Neural progenitor cell (in vitro differentiated cells): Measurements from ENCODE around the gene SCAMP1. TPM values are rescaled to one million over a fixed set of nuclear protein-coding genes. Genes with fewer than 3 reads are reported as not detected.

ENCODE experiments used
- DNase-seq: peaks from one replicate; pipeline ENCODE4 v3.0.0-alpha.2; 2016; ENCODE audit warnings: low spot score
- H2AFZ ChIP-seq: fragments of 200-600 bp; sonication (generic); replicated peaks from 2 replicates; pipeline ENCODE4 v1.6.1; 2016; ENCODE audit warnings: antibody characterized with exemption
- H3F3A ChIP-seq: fragments of 200-600 bp; sonication (generic); 2 replicates; pipeline ENCODE4 v1.6.1; 2016; ENCODE audit warnings: antibody characterized with exemption, low read depth
- H3K27ac ChIP-seq: fragments of 200-600 bp; sonication (generic); 2 replicates; pipeline ENCODE4 v1.5.1; 2016; ENCODE audit warnings: mild to moderate bottlenecking
- H3K27me3 ChIP-seq: fragments of 200-600 bp; sonication (generic); 2 replicates; pipeline ENCODE4 v1.6.1; 2016; ENCODE audit warnings: mild to moderate bottlenecking, moderate library complexity
- H3K36me3 ChIP-seq: fragments of 200-600 bp; sonication (generic); 2 replicates; pipeline ENCODE4 v1.5.1; 2016
- H3K4me1 ChIP-seq: fragments of 200-600 bp; sonication (generic); 2 replicates; pipeline ENCODE4 v1.6.1; 2016; ENCODE audit warnings: mixed run types
- H3K4me2 ChIP-seq: fragments of 200-600 bp; sonication (generic); 2 replicates; pipeline ENCODE4 v1.6.1; 2016
- H3K4me3 ChIP-seq: fragments of 200-600 bp; sonication (generic); 2 replicates; pipeline ENCODE4 v1.5.1; 2016
- H3K79me2 ChIP-seq: fragments of 200-600 bp; sonication (generic); 2 replicates; pipeline ENCODE4 v1.6.1; 2016; ENCODE audit warnings: low read depth
- H3K9ac ChIP-seq: fragments of 200-600 bp; sonication (generic); 2 replicates; pipeline ENCODE4 v1.6.1; 2016
- H3K9me3 ChIP-seq: fragments of 200-600 bp; sonication (generic); 2 replicates; pipeline ENCODE4 v1.5.1; 2016; ENCODE audit warnings: low read depth
- H4K20me1 ChIP-seq: fragments of 200-600 bp; sonication (generic); 2 replicates; pipeline ENCODE4 v1.6.1; 2016; ENCODE audit warnings: low read depth
- H3K27ac Mint-ChIP-seq: 3 replicates; pipeline ENCODE4 v1.8.0; 2021; ENCODE audit warnings: mixed read lengths
- H3K27me3 Mint-ChIP-seq: 2 replicates; pipeline ENCODE4 v1.8.0; 2022; ENCODE audit warnings: low read depth, mild to moderate bottlenecking, inconsistent platforms, moderate library complexity, mixed read lengths; ENCODE audit not compliant: insufficient read depth
- H3K36me3 Mint-ChIP-seq: 3 replicates; pipeline ENCODE4 v1.8.0; 2021; ENCODE audit warnings: mixed read lengths
- H3K4me1 Mint-ChIP-seq: 3 replicates; pipeline ENCODE4 v1.8.0; 2021; ENCODE audit warnings: mixed read lengths
- H3K4me3 Mint-ChIP-seq: 3 replicates; pipeline ENCODE4 v1.8.0; 2021; ENCODE audit warnings: mild to moderate bottlenecking, moderate library complexity, mixed read lengths
- H3K9me3 Mint-ChIP-seq: 3 replicates; pipeline ENCODE4 v1.8.0; 2020; ENCODE audit warnings: mixed read lengths
- EZH2 ChIP-seq: fragments of 200-600 bp; sonication (generic); IDR thresholded peaks from 2 replicates; pipeline ENCODE4 v1.6.1; 2017; ENCODE audit warnings: antibody characterized with exemption, mild to moderate bottlenecking, moderate library complexity
- EZH2phosphoT487 ChIP-seq: fragments of 200-600 bp; sonication (generic); IDR thresholded peaks from 2 replicates; pipeline ENCODE4 v1.6.1; 2017; ENCODE audit warnings: antibody characterized with exemption
- total RNA-seq: library from RNA; depleted of rRNA; stranded (reverse); fragments of >200 nt; gene quantifications from 2 replicates; pipeline ENCODE4 v1.2.3, GENCODE V29; 2015; ENCODE audit warnings: low replicate concordance
- TF ChIP-seq, protein P1 (sequence below): fragments of 200-600 bp; sonication (generic); IDR thresholded peaks from 2 replicates; pipeline ENCODE4 v1.5.1; 2017; ENCODE audit warnings: antibody characterized with exemption, mild to moderate bottlenecking

The SCAMP1 gene
- total RNA-seq, 1 donor from 2014 or later: 110 TPM

DNA sequence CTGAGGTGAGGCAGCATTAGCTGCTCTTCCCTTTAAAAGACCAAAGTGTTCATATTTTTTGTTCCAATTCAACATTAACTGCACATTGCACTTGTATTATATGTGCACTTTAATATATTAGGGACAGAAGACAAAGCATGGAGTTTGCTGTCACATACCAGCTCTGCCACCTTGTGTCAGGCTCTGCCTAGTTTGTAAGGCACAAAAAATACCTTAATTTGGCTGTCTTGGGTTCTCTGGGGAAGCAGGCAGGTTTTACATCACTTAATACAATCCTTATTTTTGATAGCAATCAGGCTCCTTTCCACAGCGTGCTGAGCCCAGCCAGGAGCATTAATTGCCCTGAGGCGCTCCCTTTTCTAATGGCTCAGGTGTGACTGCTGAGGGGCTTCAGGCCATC is 131.8 kb downstream of the SCAMP1 start:
- TF ChIP-seq, protein P1, sequence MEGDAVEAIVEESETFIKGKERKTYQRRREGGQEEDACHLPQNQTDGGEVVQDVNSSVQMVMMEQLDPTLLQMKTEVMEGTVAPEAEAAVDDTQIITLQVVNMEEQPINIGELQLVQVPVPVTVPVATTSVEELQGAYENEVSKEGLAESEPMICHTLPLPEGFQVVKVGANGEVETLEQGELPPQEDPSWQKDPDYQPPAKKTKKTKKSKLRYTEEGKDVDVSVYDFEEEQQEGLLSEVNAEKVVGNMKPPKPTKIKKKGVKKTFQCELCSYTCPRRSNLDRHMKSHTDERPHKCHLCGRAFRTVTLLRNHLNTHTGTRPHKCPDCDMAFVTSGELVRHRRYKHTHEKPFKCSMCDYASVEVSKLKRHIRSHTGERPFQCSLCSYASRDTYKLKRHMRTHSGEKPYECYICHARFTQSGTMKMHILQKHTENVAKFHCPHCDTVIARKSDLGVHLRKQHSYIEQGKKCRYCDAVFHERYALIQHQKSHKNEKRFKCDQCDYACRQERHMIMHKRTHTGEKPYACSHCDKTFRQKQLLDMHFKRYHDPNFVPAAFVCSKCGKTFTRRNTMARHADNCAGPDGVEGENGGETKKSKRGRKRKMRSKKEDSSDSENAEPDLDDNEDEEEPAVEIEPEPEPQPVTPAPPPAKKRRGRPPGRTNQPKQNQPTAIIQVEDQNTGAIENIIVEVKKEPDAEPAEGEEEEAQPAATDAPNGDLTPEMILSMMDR: no peak
- TF ChIP-seq EZH2phosphoT487: no peak
- no peak for TF ChIP-seq EZH2
- no peak overlapping the region for H3K9ac ChIP-seq
- no peaks in the 10 kb centered on the region for H4K20me1 ChIP-seq
- peaks cover 20% of the 10 kb centered on the region for H3K4me1 ChIP-seq
- H3K27ac ChIP-seq: no peak overlapping the region
- no peak overlapping the region for H3K4me2 ChIP-seq
- no peak for DNase-seq
- peaks cover 4% of the 10 kb centered on the region for H3K27me3 Mint-ChIP-seq
- peaks cover 2% of the 10 kb centered on the region for H3K9me3 Mint-ChIP-seq
- peaks cover 23% of the 10 kb centered on the region for H3K4me1 Mint-ChIP-seq
- no peaks in the 10 kb centered on the region for H3K9me3 ChIP-seq
- H3K4me3 Mint-ChIP-seq: no peak overlapping the region
- H3K36me3 ChIP-seq: no peaks in the 10 kb centered on the region
- no peaks in the 10 kb centered on the region for H3F3A ChIP-seq
- peaks cover 7% of the 10 kb centered on the region for H3K79me2 ChIP-seq
- no peak overlapping the region for H3K4me3 ChIP-seq
- H3K27ac Mint-ChIP-seq: peak overlapping the region; percentile 21
- H3K36me3 Mint-ChIP-seq: peaks cover 35% of the 10 kb centered on the region
- H2AFZ ChIP-seq: no peak overlapping the region
- no peaks in the 10 kb centered on the region for H3K27me3 ChIP-seq

DNA sequence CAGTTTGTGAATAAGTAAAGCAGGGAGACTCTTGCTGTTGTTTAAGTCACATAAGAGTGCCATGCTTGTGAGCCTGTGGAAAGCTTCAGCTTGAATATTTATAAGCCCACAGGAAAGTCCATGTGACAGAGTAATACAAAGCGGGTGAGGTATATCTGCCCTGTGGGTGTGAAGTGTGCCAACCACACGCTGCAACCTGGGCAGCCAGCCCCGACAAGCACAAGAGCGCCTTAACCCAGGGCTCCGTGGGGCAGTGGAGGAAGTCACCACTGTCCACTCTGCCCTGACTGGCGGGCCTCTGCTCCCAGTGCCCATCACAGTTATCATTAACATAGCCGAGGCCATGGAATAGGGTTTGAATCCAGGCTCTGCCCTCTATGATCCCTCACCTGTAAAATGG is 132.2 kb downstream of the SCAMP1 start:
- peaks cover 2% of the 10 kb centered on the region for H3K9me3 Mint-ChIP-seq
- peaks cover 22% of the 10 kb centered on the region for H3K4me1 Mint-ChIP-seq
- DNase-seq: no peak
- no peaks in the 10 kb centered on the region for H4K20me1 ChIP-seq
- H3F3A ChIP-seq: no peaks in the 10 kb centered on the region
- H3K4me2 ChIP-seq: no peak overlapping the region
- peaks cover 7% of the 10 kb centered on the region for H3K79me2 ChIP-seq
- H3K27me3 Mint-ChIP-seq: peaks cover 4% of the 10 kb centered on the region
- H3K4me3 ChIP-seq: no peak overlapping the region
- no peak overlapping the region for H3K27ac Mint-ChIP-seq
- no peak overlapping the region for H3K9ac ChIP-seq
- H3K27ac ChIP-seq: no peak overlapping the region
- no peaks in the 10 kb centered on the region for H3K36me3 ChIP-seq
- H3K27me3 ChIP-seq: no peaks in the 10 kb centered on the region
- H3K36me3 Mint-ChIP-seq: peaks cover 33% of the 10 kb centered on the region
- H3K4me3 Mint-ChIP-seq: no peak overlapping the region
- H3K4me1 ChIP-seq: peaks cover 20% of the 10 kb centered on the region
- no peaks in the 10 kb centered on the region for H3K9me3 ChIP-seq
- TF ChIP-seq, protein P1: no peak
- TF ChIP-seq EZH2: no peak
- no peak for TF ChIP-seq EZH2phosphoT487
- H2AFZ ChIP-seq: no peak overlapping the region

DNA sequence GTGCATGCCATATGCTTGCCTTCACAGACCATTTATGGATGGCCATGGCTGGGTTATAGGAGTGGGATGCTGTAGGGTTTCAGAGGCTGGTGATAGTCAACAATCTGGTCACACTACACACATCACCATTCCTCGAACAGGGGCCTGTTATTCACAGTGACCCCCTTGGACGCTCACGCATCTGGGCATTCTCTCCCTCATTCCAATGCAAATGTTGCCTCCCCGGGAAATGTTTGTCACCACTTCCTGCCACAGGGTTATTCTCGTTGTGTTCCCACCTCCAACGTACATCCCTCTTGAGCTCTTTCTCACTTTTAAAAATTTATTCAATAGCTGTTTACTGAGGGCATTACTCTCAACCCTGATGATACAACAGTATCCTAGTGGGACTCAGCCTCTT is 135.4 kb downstream of the SCAMP1 start:
- H3F3A ChIP-seq: no peaks in the 10 kb centered on the region
- no peaks in the 10 kb centered on the region for H3K27me3 ChIP-seq
- Mint-ChIP-seq H3K27me3 (peaks cover 2% of the 10 kb centered on the region), H3K9me3 (no peaks in the 10 kb centered on the region), H3K36me3 (peaks cover 12% of the 10 kb centered on the region), H3K4me1 (peaks cover 15% of the 10 kb centered on the region), H3K27ac (no peak overlapping the region), H3K4me3 (no peak overlapping the region)
- H3K4me2 ChIP-seq: peak overlapping the region; percentile 42
- H3K4me1 ChIP-seq: peaks cover 26% of the 10 kb centered on the region
- no peaks in the 10 kb centered on the region for H4K20me1 ChIP-seq
- no peak for DNase-seq
- H3K9ac ChIP-seq: no peak overlapping the region
- H2AFZ ChIP-seq: no peak overlapping the region
- H3K27ac ChIP-seq: no peak overlapping the region
- TF ChIP-seq EZH2 (no peak), EZH2phosphoT487 (no peak)
- TF ChIP-seq, protein P1: no peak
- H3K9me3 ChIP-seq: no peaks in the 10 kb centered on the region
- H3K36me3 ChIP-seq: no peaks in the 10 kb centered on the region
- no peak overlapping the region for H3K4me3 ChIP-seq
- H3K79me2 ChIP-seq: peaks cover 7% of the 10 kb centered on the region
